Thyroid gland (tissue), 4 donors: Measurements from ENCODE around the gene SUSD3. TPM values are rescaled to one million over a fixed set of nuclear protein-coding genes. Genes with fewer than 3 reads are reported as not detected.

Source experiments
- DNase-seq, 2 donors: peaks; one replicate each; pipeline ENCODE4 v3.0.0-alpha.2; 2019
- H3K27ac ChIP-seq, 3 donors: fragments of 200-600 bp; sonication (generic); 1 replicate in 2 of 3; 2 replicates in 1 of 3; pipeline ENCODE4 v1.5.1; 2016 to 2019; ENCODE audit warnings: mild to moderate bottlenecking in 1 of 3, moderate library complexity in 1 of 3
- H3K27me3 ChIP-seq: fragments of 200-600 bp; sonication (generic); one replicate; pipeline ENCODE4 v1.5.1; 2019
- H3K36me3 ChIP-seq, 2 donors: fragments of 200-600 bp; sonication (generic); one replicate each; pipeline ENCODE4 v1.5.1; 2016 to 2019
- H3K4me1 ChIP-seq, 2 donors: fragments of 200-600 bp; sonication (generic); one replicate each; pipeline ENCODE4 v1.5.1; 2017 to 2019
- H3K4me3 ChIP-seq, 3 donors: fragments of 200-600 bp; sonication (generic); replicated peaks in 1 of 3; 1 replicate in 2 of 3; 2 replicates in 1 of 3; pipeline ENCODE4 v1.5.1; 2016; ENCODE audit warnings: mild to moderate bottlenecking in 1 of 3
- H3K9me3 ChIP-seq: fragments of 200-600 bp; sonication (generic); one replicate; pipeline ENCODE4 v1.5.1; 2017
- POLR2A ChIP-seq, 2 donors: fragments of 450-650 bp; IDR thresholded peaks; one replicate each; pipeline ENCODE4 v1.6.1; 2017; ENCODE audit warnings: antibody characterized with exemption in 2 of 2, mild to moderate bottlenecking in 2 of 2, moderate library complexity in 1 of 2
- WGBS, 2 donors: methylation state at CpG; one replicate each; pipeline ENCODE4 v1.1.5; 2017; 5-methylcytosine and 5-hydroxymethylcytosine counted together
- intact Hi-C: fragments of 100-400 bp; cut with DNase I; formaldehyde crosslinking; loops from one replicate; pipeline ENCODE4 v1.15.1; 2023
- total RNA-seq, 4 donors: library from RNA; depleted of rRNA; stranded (reverse); fragments of >200 nt; gene quantifications; one replicate each; pipeline ENCODE4 v1.2.3, GENCODE V29; 2016
- TF ChIP-seq, protein P1 (sequence below), 6 experiments: fragments of 200-600 bp in 3 of 6; fragments of 450-650 bp in 3 of 6; sonication (generic) in 3 of 6; IDR thresholded peaks; one replicate each; pipeline ENCODE4 v1.5.1; 2016 to 2019; ENCODE audit warnings: antibody characterized with exemption in 6 of 6, mild to moderate bottlenecking in 2 of 6, inconsistent platforms in 1 of 6, moderate library complexity in 1 of 6

Gene SUSD3
- total RNA-seq, 4 donors from 2014 or later: 3.6 to 12.6 (median 5.5) TPM

DNA sequence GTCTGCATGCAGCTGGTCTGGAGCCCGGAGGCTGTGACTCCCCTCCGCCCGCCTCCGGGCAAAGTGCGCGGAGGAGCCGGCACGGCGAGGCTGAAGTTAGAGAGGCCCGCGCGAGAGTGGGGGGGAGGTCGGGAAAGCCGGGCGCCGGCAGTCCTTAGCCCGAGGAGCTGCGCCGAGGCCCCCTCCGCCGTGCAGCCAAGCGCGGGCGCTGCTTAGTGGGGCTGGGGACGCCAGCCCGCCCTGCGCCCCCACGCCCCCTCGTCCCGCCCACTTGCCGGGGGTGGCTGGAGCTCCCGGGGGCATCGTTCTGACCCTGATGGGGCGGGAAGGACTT lies 75.1 kb downstream of the SUSD3 start:
- TF ChIP-seq, protein P1, sequence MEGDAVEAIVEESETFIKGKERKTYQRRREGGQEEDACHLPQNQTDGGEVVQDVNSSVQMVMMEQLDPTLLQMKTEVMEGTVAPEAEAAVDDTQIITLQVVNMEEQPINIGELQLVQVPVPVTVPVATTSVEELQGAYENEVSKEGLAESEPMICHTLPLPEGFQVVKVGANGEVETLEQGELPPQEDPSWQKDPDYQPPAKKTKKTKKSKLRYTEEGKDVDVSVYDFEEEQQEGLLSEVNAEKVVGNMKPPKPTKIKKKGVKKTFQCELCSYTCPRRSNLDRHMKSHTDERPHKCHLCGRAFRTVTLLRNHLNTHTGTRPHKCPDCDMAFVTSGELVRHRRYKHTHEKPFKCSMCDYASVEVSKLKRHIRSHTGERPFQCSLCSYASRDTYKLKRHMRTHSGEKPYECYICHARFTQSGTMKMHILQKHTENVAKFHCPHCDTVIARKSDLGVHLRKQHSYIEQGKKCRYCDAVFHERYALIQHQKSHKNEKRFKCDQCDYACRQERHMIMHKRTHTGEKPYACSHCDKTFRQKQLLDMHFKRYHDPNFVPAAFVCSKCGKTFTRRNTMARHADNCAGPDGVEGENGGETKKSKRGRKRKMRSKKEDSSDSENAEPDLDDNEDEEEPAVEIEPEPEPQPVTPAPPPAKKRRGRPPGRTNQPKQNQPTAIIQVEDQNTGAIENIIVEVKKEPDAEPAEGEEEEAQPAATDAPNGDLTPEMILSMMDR (IDR thresholded peaks at IDR 0.05): no peak
- no peak for TF ChIP-seq POLR2A (IDR thresholded peaks at IDR 0.05)
- Histone ChIP-seq H3K27ac (peak overlapping the region; percentile 93 to 98 (median 96)), H3K27me3 (no peaks in the 10 kb centered on the region), H3K36me3 (no peaks in the 10 kb centered on the region), H3K4me3 (peak overlapping the region; percentile 50 to 97 (median 88)), H3K4me1 (peaks cover 62% of the 10 kb centered on the region in 2 donors), H3K9me3 (no peaks in the 10 kb centered on the region)
- intact Hi-C loops: loop anchor here (10.0 kb wide), 1 partner anchor 321 kb away; the partner anchor contains the start of genes FAM120A and FAM120AOS
- WGBS, 2 donors: 0 to 1% methylated on average over 1 to 26 of the region's 34 CpGs
- peak; percentile 78 to 79 for DNase-seq

GRCh38 chr9:93134015-93134739 lies 75.7 kb downstream of the SUSD3 start, which contains the start of gene NINJ1:
NINJ1 (minus strand) TSS chr9:93134251; CDS start chr9:93134217, 34 bp downstream.
- 1% methylated on average over 20 of the region's 78 CpGs; no CpG with 5 or more reads in 1 of the 2 donors for WGBS, 2 donors
- TF ChIP-seq POLR2A (IDR thresholded peaks at IDR 0.05): peak; percentile 85 to 97
- TF ChIP-seq, protein P1 (IDR thresholded peaks at IDR 0.05): peak in 1 of 6 experiments; percentile 28
- Histone ChIP-seq H3K4me3 (peak within 1 kb of the TSS; percentile 50 to 97 (median 88)), H3K36me3 (no peaks in the 10 kb centered on the region), H3K9me3 (no peaks in the 10 kb centered on the region), H3K4me1 (peaks cover 57 to 62% of the 10 kb centered on the region in 2 donors), H3K27ac (peak within 1 kb of the TSS; percentile 93 to 98 (median 96)), H3K27me3 (no peaks in the 10 kb centered on the region)
- DNase-seq: peak; percentile 73 to 76
- intact Hi-C loops: loop anchor here (10.0 kb wide), 1 partner anchor 321 kb away; the partner anchor contains the start of genes FAM120A and FAM120AOS

Other genes with a start within 250 kb of the SUSD3 start
- 10 to 100 TPM; 18.5 to 28.4 (median 19.4) TPM for gene ZNF484, start 180.7 kb upstream of the SUSD3 start, total RNA-seq
- gene FGD3, start 111.2 kb upstream of the SUSD3 start, total RNA-seq: 1 to 10 TPM; 5.2 to 6.6 (median 5.6) TPM
- gene CARD19, start 37.5 kb downstream of the SUSD3 start, total RNA-seq: 10 to 100 TPM; 37.0 to 61.8 (median 49.1) TPM
- 100 to 1,000 TPM in 2 of 4 donors, 10 to 100 TPM in 2; 82.9 to 168 (median 121) TPM for gene NINJ1, start 75.5 kb downstream of the SUSD3 start, total RNA-seq
- 1 to 10 TPM in 3 of 4 donors, under 1 TPM in 1; 0.94 to 8.5 (median 8.1) TPM for gene WNK2, start 125.4 kb downstream of the SUSD3 start, total RNA-seq